C4-2B (cell line): ENCODE data around the gene ENO4.

ENCODE experiments used
- H3K27ac ChIP-seq: fragments of 450-650 bp; 2 replicates; pipeline ENCODE4 v1.5.1; 2017
- CTCF ChIP-seq: fragments of 450-650 bp; conservative IDR thresholded peaks from 2 replicates; pipeline ENCODE4 v1.5.1; 2017; ENCODE audit warnings: mild to moderate bottlenecking
- ZFX ChIP-seq: fragments of 450-650 bp; IDR thresholded peaks from 2 replicates; pipeline ENCODE4 v1.6.1; 2017

Gene ENO4

GRCh38 chr10:116817780-116818343 lies 31.4 kb upstream of the ENO4 start:
- no peak for TF ChIP-seq ZFX
- TF ChIP-seq CTCF, result no peak
- no peak overlapping the region for H3K27ac ChIP-seq

GRCh38 chr10:116819999-116820677 lies 29.2 kb upstream of the ENO4 start:
- TF ChIP-seq CTCF, result no peak
- TF ChIP-seq ZFX, result no peak
- no peak overlapping the region for H3K27ac ChIP-seq

GRCh38 chr10:116825901-116826300 lies 23.4 kb upstream of the ENO4 start:
- H3K27ac ChIP-seq, result no peak overlapping the region
- TF ChIP-seq CTCF (no peak), ZFX (no peak)

GRCh38 chr10:116826803-116827202 lies 22.5 kb upstream of the ENO4 start:
- no peak overlapping the region for H3K27ac ChIP-seq
- TF ChIP-seq CTCF, result no peak
- TF ChIP-seq ZFX, result no peak

GRCh38 chr10:116827214-116827671 lies 22.1 kb upstream of the ENO4 start:
- TF ChIP-seq CTCF (no peak), ZFX (no peak)
- H3K27ac ChIP-seq, result no peak overlapping the region

- H3K27ac ChIP-seq, result no peak overlapping the region
- TF ChIP-seq CTCF (no peak), ZFX (no peak)
Observed at GRCh38 chr10:116828116-116828515, 21.2 kb upstream of the ENO4 start.

- TF ChIP-seq CTCF (no peak), ZFX (no peak)
- no peak overlapping the region for H3K27ac ChIP-seq
Observed at GRCh38 chr10:116829711-116830110, 19.6 kb upstream of the ENO4 start.
